H9 (cell line): ENCODE data around the gene NNT. TPM values are rescaled to one million over a fixed set of nuclear protein-coding genes. Genes with fewer than 3 reads are reported as not detected.
A peak's percentile ranks its signal among the peaks of the same experiment; 100 is the strongest.

Experiments
- DNase-seq: peaks from one replicate; pipeline ENCODE4 v3.0.0-alpha.2; 2017
- H2AFZ ChIP-seq: one replicate; pipeline ENCODE4 v1.6.1; 2013; ENCODE audit warnings: mild to moderate bottlenecking, low read length, control low read depth, moderate library complexity
- H2AK5ac ChIP-seq: 2 replicates; pipeline ENCODE4 v1.6.1; 2013; ENCODE audit warnings: low read length, control low read depth, mixed read lengths; ENCODE audit not compliant: insufficient read length
- H2BK120ac ChIP-seq: one replicate; pipeline ENCODE4 v1.6.1; 2013; ENCODE audit warnings: low read depth, mild to moderate bottlenecking, low read length, control low read depth, inconsistent platforms; ENCODE audit not compliant: poor library complexity, severe bottlenecking
- H2BK12ac ChIP-seq: 2 replicates; pipeline ENCODE4 v1.6.1; 2013; ENCODE audit warnings: low read length, control low read depth, mixed read lengths, low read depth; ENCODE audit not compliant: insufficient read length
- H2BK15ac ChIP-seq: 2 replicates; pipeline ENCODE4 v1.6.1; 2013; ENCODE audit warnings: low read depth, low read length, control low read depth
- H2BK20ac ChIP-seq: one replicate; pipeline ENCODE4 v1.6.1; 2013; ENCODE audit warnings: low read depth, mild to moderate bottlenecking, low read length, control low read depth, inconsistent platforms; ENCODE audit not compliant: poor library complexity, severe bottlenecking
- H2BK5ac ChIP-seq: 2 replicates; pipeline ENCODE4 v1.6.1; 2013; ENCODE audit warnings: low read length, control low read depth, mixed read lengths; ENCODE audit not compliant: insufficient read length
- H3K14ac ChIP-seq: 2 replicates; pipeline ENCODE4 v1.6.1; 2013; ENCODE audit warnings: low read length, control low read depth; ENCODE audit not compliant: insufficient read depth
- H3K18ac ChIP-seq: 2 replicates; pipeline ENCODE4 v1.6.1; 2013; ENCODE audit warnings: low read depth, mild to moderate bottlenecking, mixed read lengths, low read length, control low read depth; ENCODE audit not compliant: insufficient read length
- H3K23ac ChIP-seq: 2 replicates; pipeline ENCODE4 v1.6.1; 2013; ENCODE audit warnings: low read length, control low read depth, mixed read lengths, low read depth; ENCODE audit not compliant: insufficient read length
- H3K23me2 ChIP-seq: 2 replicates; pipeline ENCODE4 v1.6.1; 2013; ENCODE audit warnings: low read depth, mild to moderate bottlenecking, mixed read lengths, low read length, control low read depth; ENCODE audit not compliant: insufficient read length, poor library complexity, severe bottlenecking
- H3K27ac ChIP-seq: 2 replicates; pipeline ENCODE4 v1.5.1; 2013; ENCODE audit warnings: low read length, control low read depth, mixed read lengths, low read depth; ENCODE audit not compliant: insufficient read length
- H3K27me3 ChIP-seq: 2 replicates; pipeline ENCODE4 v1.6.1; 2013; ENCODE audit warnings: low read length, control low read depth, inconsistent platforms; ENCODE audit not compliant: insufficient read depth
- H3K4ac ChIP-seq: 2 replicates; pipeline ENCODE4 v1.6.1; 2013; ENCODE audit warnings: low read depth, mild to moderate bottlenecking, control low read depth, inconsistent platforms, low read length, moderate library complexity
- H3K4me1 ChIP-seq: 2 replicates; pipeline ENCODE4 v1.6.1; 2013; ENCODE audit warnings: low read length, control low read depth, inconsistent platforms; ENCODE audit not compliant: insufficient read depth
- H3K4me2 ChIP-seq: 2 replicates; pipeline ENCODE4 v1.6.1; 2013; ENCODE audit warnings: low read length, control low read depth, mixed read lengths; ENCODE audit not compliant: insufficient read length, insufficient read depth
- H3K56ac ChIP-seq: 2 replicates; pipeline ENCODE4 v1.6.1; 2013; ENCODE audit warnings: low read depth, mild to moderate bottlenecking, mixed read lengths, low read length, control low read depth; ENCODE audit not compliant: insufficient read length
- H3K79me1 ChIP-seq: 2 replicates; pipeline ENCODE4 v1.6.1; 2013; ENCODE audit warnings: low read depth, mild to moderate bottlenecking, moderate library complexity, low read length, control low read depth, inconsistent platforms; ENCODE audit not compliant: insufficient read depth, poor library complexity, severe bottlenecking
- H3K79me2 ChIP-seq: 2 replicates; pipeline ENCODE4 v1.6.1; 2013; ENCODE audit warnings: low read length, control low read depth, inconsistent platforms; ENCODE audit not compliant: insufficient read depth
- H3K9ac ChIP-seq: 2 replicates; pipeline ENCODE4 v1.6.1; 2013; ENCODE audit warnings: low read length, control low read depth, mixed read lengths; ENCODE audit not compliant: insufficient read length; ENCODE audit errors: extremely low read depth
- H3K9me3 ChIP-seq: one replicate; pipeline ENCODE4 v1.6.1; 2013; ENCODE audit warnings: low read depth, low read length, inconsistent platforms; ENCODE audit not compliant: control insufficient read depth
- H3T11ph ChIP-seq: one replicate; pipeline ENCODE4 v1.6.1; 2013; ENCODE audit warnings: mild to moderate bottlenecking, low read length, control low read depth, inconsistent platforms
- H4K20me1 ChIP-seq: one replicate; pipeline ENCODE4 v1.6.1; 2013; ENCODE audit not compliant: control insufficient read depth, insufficient read length, insufficient read depth
- H4K5ac ChIP-seq: 2 replicates; pipeline ENCODE4 v1.6.1; 2013; ENCODE audit warnings: low read depth, mild to moderate bottlenecking, mixed read lengths, low read length, control low read depth; ENCODE audit not compliant: insufficient read length
- H4K8ac ChIP-seq: replicated peaks from 2 replicates; pipeline ENCODE4 v1.6.1; 2013; ENCODE audit warnings: low read length, control low read depth, mixed read lengths, low read depth; ENCODE audit not compliant: insufficient read length
- H4K91ac ChIP-seq: 2 replicates; pipeline ENCODE4 v1.6.1; 2013; ENCODE audit warnings: low read depth, mild to moderate bottlenecking, moderate library complexity, mixed read lengths, low read length, control low read depth; ENCODE audit not compliant: insufficient read length
- H3K27ac Mint-ChIP-seq, 3 experiments: 2 replicates in 2 of 3; 3 replicates in 1 of 3; pipeline ENCODE4 v1.8.0; 2020 to 2021; ENCODE audit warnings: mixed read lengths in 3 of 3, mild to moderate bottlenecking in 1 of 3, moderate library complexity in 1 of 3
- H3K27me3 Mint-ChIP-seq: 2 replicates; pipeline ENCODE4 v1.8.0; 2021; ENCODE audit warnings: low read depth, mild to moderate bottlenecking, moderate library complexity, mixed read lengths
- H3K36me3 Mint-ChIP-seq, 3 experiments: 2 replicates in 2 of 3; 3 replicates in 1 of 3; pipeline ENCODE4 v1.8.0; 2020 to 2021; ENCODE audit warnings: low read depth in 3 of 3, mixed read lengths in 3 of 3; ENCODE audit not compliant: insufficient read depth in 1 of 3
- H3K4me1 Mint-ChIP-seq, 2 experiments: 2 replicates each; pipeline ENCODE4 v1.8.0; 2020; ENCODE audit warnings: mixed read lengths in 2 of 2
- H3K4me3 Mint-ChIP-seq, 2 experiments: 2 replicates in 1 of 2; 3 replicates in 1 of 2; pipeline ENCODE4 v1.8.0; 2020 to 2021; ENCODE audit warnings: mild to moderate bottlenecking in 2 of 2, mixed read lengths in 2 of 2, moderate library complexity in 1 of 2
- H3K9me3 Mint-ChIP-seq, 2 experiments: 2 replicates in 1 of 2; 3 replicates in 1 of 2; pipeline ENCODE4 v1.8.0; 2020; ENCODE audit warnings: mild to moderate bottlenecking in 2 of 2, mixed read lengths in 2 of 2, moderate library complexity in 1 of 2
- CTCF ChIP-seq: fragments of 200-600 bp; sonication (generic); conservative IDR thresholded peaks from 3 replicates; pipeline ENCODE4 v1.8.0; 2021; ENCODE audit warnings: antibody characterized with exemption, mild to moderate bottlenecking
- WGBS: extraction: QIAGEN DNeasy Blood & Tissue Kit; methylation state at CpG from one replicate; pipeline ENCODE4 v1.1.7; 2013; ENCODE audit warnings: missing lambda C conversion rate, low lambda C conversion rate, mixed read lengths; ENCODE audit not compliant: insufficient read length; ENCODE audit errors: extremely low coverage; 5-methylcytosine and 5-hydroxymethylcytosine counted together
- total RNA-seq: library from RNA; stranded (reverse); gene quantifications from 2 replicates; pipeline ENCODE4 v1.2.1, GENCODE V29; 2021

The NNT gene
- total RNA-seq, 1 experiment from 2014 or later = 27.6 TPM

GRCh38 chr5:43631182-43631910 lies 28.4 kb downstream of the NNT start:
- no peak overlapping the region for H2AFZ ChIP-seq
- no peak overlapping the region for H3T11ph ChIP-seq
- peak overlapping the region in 1 of 3 experiments; percentile 82; a peak in 2 of 7 replicates for H3K27ac Mint-ChIP-seq
- H3K4ac ChIP-seq = no peak overlapping the region
- H3K18ac ChIP-seq = no peak overlapping the region
- no peaks in the 10 kb centered on the region for H3K79me1 ChIP-seq
- no peak overlapping the region for H2BK120ac ChIP-seq
- no peak overlapping the region for H3K23ac ChIP-seq
- H4K5ac ChIP-seq = no peak overlapping the region
- H3K79me2 ChIP-seq = no peaks in the 10 kb centered on the region
- H3K4me2 ChIP-seq = no peak overlapping the region
- no peaks in the 10 kb centered on the region for H3K9me3 Mint-ChIP-seq
- H2BK12ac ChIP-seq = no peak overlapping the region
- no peak overlapping the region for H3K14ac ChIP-seq
- H2BK5ac ChIP-seq = no peak overlapping the region
- no peak overlapping the region for H2BK20ac ChIP-seq
- H3K4me1 Mint-ChIP-seq = peaks cover 6 to 9% of the 10 kb centered on the region in 2 experiments
- no peak overlapping the region for H3K9ac ChIP-seq
- no peaks in the 10 kb centered on the region for H3K23me2 ChIP-seq
- no peak overlapping the region for H3K56ac ChIP-seq
- no peaks in the 10 kb centered on the region for H3K4me1 ChIP-seq
- peak; percentile 66 for DNase-seq
- H3K4me3 Mint-ChIP-seq = no peak overlapping the region
- H4K8ac ChIP-seq = no peak overlapping the region
- no CpG with 5 or more reads among the region's 5 CpGs for WGBS
- H3K27me3 ChIP-seq = no peaks in the 10 kb centered on the region
- no peaks in the 10 kb centered on the region for H4K20me1 ChIP-seq
- peak; percentile 82 for TF ChIP-seq CTCF
- H2AK5ac ChIP-seq = no peak overlapping the region
- H3K9me3 ChIP-seq = no peaks in the 10 kb centered on the region
- no peak overlapping the region for H2BK15ac ChIP-seq
- H4K91ac ChIP-seq = no peak overlapping the region
- H3K36me3 Mint-ChIP-seq = peaks cover 3 to 7% (median 3%) of the 10 kb centered on the region in 3 experiments; a peak in 4 of 7 replicates
- no peaks in the 10 kb centered on the region for H3K27me3 Mint-ChIP-seq
- no peak overlapping the region for H3K27ac ChIP-seq
